ENCODE results near the gene APOH. TPM values are rescaled to one million over a fixed set of nuclear protein-coding genes. Genes with fewer than 3 reads are reported as not detected.

Gene APOH
- total RNA-seq, 1 experiment from 2014 or later, result 1.2 TPM

DNA sequence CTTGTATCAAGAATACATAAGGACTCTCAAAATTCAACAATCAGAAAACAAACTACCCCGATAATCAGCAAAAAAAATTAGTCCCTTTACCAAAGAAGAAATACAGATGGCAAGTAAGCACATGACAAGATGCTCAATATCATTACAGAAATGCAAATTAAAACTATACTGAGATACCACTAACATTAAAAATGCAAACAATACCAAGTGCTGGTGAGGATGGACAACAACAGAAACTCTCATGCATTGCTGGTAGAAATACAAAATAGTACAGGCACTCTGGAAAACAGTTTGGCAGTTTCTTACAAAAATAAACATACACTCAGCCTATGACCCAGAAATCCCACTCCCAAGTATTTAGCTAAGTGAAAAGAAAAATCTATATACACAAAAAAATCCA is 44.8 kb downstream of the APOH start:
- intact Hi-C loops (cut with micrococcal nuclease; ENCODE audit: unreplicated experiment) (no loop called here), in situ Hi-C loops (cut with HindIII; ENCODE audit: low pct_unique_long_range_greater_than_20kb, low sequenced_read_pairs) (no loop called here)
- Histone ChIP-seq H3K36me3 (ENCODE audit: control insufficient read depth, insufficient read depth, low read length) (no peaks in the 10 kb centered on the region; the same call in 1 of the 2 replicates), H3K4me1 (ENCODE audit: control insufficient read depth, insufficient read depth, low read length) (no peaks in the 10 kb centered on the region), H3K9me3 (ENCODE audit: control insufficient read depth, insufficient read depth, low read depth, low read length) (no peaks in the 10 kb centered on the region), H3K27me3 (ENCODE audit: control insufficient read depth, insufficient read depth, low read length) (no peaks in the 10 kb centered on the region), H3K27ac (ENCODE audit: low read length) (no peak overlapping the region), H3K4me3 (ENCODE audit: low read depth in 2 of 2, low read length in 2 of 2) (no peak overlapping the region)
- BruUV-seq (replicated peaks), result no TSS peak
- CTCF ChIA-PET, result no interaction called here
- DNase-seq (ENCODE audit: low read depth, low spot score) (no peak), ATAC-seq (no peak)
- TF ChIP-seq, protein P1, sequence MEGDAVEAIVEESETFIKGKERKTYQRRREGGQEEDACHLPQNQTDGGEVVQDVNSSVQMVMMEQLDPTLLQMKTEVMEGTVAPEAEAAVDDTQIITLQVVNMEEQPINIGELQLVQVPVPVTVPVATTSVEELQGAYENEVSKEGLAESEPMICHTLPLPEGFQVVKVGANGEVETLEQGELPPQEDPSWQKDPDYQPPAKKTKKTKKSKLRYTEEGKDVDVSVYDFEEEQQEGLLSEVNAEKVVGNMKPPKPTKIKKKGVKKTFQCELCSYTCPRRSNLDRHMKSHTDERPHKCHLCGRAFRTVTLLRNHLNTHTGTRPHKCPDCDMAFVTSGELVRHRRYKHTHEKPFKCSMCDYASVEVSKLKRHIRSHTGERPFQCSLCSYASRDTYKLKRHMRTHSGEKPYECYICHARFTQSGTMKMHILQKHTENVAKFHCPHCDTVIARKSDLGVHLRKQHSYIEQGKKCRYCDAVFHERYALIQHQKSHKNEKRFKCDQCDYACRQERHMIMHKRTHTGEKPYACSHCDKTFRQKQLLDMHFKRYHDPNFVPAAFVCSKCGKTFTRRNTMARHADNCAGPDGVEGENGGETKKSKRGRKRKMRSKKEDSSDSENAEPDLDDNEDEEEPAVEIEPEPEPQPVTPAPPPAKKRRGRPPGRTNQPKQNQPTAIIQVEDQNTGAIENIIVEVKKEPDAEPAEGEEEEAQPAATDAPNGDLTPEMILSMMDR (IDR thresholded peaks at IDR 0.05), result no peak
- TF ChIP-seq POLR2AphosphoS5 (IDR thresholded peaks at IDR 0.05; ENCODE audit: low read depth, low read length) (no peak), SIN3A (IDR thresholded peaks at IDR 0.05; ENCODE audit: borderline replicate concordance, insufficient read depth, low read depth, low read length) (no peak), TCF7L2 (IDR thresholded peaks at IDR 0.05; ENCODE audit: low read depth, low read length) (no peak)
- TF ChIP-seq, protein P2, sequence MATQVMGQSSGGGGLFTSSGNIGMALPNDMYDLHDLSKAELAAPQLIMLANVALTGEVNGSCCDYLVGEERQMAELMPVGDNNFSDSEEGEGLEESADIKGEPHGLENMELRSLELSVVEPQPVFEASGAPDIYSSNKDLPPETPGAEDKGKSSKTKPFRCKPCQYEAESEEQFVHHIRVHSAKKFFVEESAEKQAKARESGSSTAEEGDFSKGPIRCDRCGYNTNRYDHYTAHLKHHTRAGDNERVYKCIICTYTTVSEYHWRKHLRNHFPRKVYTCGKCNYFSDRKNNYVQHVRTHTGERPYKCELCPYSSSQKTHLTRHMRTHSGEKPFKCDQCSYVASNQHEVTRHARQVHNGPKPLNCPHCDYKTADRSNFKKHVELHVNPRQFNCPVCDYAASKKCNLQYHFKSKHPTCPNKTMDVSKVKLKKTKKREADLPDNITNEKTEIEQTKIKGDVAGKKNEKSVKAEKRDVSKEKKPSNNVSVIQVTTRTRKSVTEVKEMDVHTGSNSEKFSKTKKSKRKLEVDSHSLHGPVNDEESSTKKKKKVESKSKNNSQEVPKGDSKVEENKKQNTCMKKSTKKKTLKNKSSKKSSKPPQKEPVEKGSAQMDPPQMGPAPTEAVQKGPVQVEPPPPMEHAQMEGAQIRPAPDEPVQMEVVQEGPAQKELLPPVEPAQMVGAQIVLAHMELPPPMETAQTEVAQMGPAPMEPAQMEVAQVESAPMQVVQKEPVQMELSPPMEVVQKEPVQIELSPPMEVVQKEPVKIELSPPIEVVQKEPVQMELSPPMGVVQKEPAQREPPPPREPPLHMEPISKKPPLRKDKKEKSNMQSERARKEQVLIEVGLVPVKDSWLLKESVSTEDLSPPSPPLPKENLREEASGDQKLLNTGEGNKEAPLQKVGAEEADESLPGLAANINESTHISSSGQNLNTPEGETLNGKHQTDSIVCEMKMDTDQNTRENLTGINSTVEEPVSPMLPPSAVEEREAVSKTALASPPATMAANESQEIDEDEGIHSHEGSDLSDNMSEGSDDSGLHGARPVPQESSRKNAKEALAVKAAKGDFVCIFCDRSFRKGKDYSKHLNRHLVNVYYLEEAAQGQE (IDR thresholded peaks at IDR 0.05; ENCODE audit: insufficient read depth in 1 of 2, low read depth in 2 of 2, low read length in 1 of 2), result no peak
- POLR2A ChIA-PET, result no interaction called here

DNA sequence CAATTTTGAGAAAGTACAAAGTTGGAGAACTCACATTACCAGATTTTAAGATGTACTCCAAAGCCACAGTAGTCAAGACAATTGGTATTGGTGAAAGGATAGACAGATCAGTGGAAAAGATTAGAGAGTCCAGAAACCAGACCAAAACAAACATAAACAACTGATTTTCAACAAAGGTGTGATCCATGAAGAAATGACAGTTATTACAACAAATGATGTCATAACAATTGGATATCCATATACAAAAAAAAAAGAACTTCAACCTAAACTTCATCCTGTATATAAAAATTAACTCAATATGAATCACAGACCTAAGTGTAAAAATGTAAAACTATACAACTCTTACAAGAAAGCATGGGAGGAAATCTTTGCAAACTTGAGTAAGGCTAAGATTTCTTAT is 45.7 kb downstream of the APOH start:
- no peak overlapping the region for H3K27ac ChIP-seq (ENCODE audit: low read length)

More for the DNA sequence above, 45.7 kb downstream of the APOH start:
- no TSS peak for BruUV-seq (replicated peaks)
- in situ Hi-C loops (cut with HindIII; ENCODE audit: low pct_unique_long_range_greater_than_20kb, low sequenced_read_pairs), result no loop called here
- no peaks in the 10 kb centered on the region for H3K9me3 ChIP-seq (ENCODE audit: control insufficient read depth, insufficient read depth, low read depth, low read length)
- ATAC-seq (no peak), DNase-seq (ENCODE audit: low read depth, low spot score) (no peak)
- CTCF ChIA-PET, result no interaction called here
- intact Hi-C loops (cut with micrococcal nuclease; ENCODE audit: unreplicated experiment), result no loop called here
- H3K36me3 ChIP-seq (ENCODE audit: control insufficient read depth, insufficient read depth, low read length), result no peaks in the 10 kb centered on the region; the same call in 1 of the 2 replicates
- H3K4me3 ChIP-seq (ENCODE audit: low read depth in 2 of 2, low read length in 2 of 2), result no peak overlapping the region
- TF ChIP-seq, protein P2 (IDR thresholded peaks at IDR 0.05; ENCODE audit: insufficient read depth in 1 of 2, low read depth in 2 of 2, low read length in 1 of 2), result no peak
- TF ChIP-seq SIN3A (IDR thresholded peaks at IDR 0.05; ENCODE audit: borderline replicate concordance, insufficient read depth, low read depth, low read length), result no peak
- TF ChIP-seq, protein P1 (IDR thresholded peaks at IDR 0.05), result no peak
- TF ChIP-seq POLR2AphosphoS5 (IDR thresholded peaks at IDR 0.05; ENCODE audit: low read depth, low read length), result no peak
- no peak for TF ChIP-seq TCF7L2 (IDR thresholded peaks at IDR 0.05; ENCODE audit: low read depth, low read length)
- H3K4me1 ChIP-seq (ENCODE audit: control insufficient read depth, insufficient read depth, low read length), result no peaks in the 10 kb centered on the region
- no peaks in the 10 kb centered on the region for H3K27me3 ChIP-seq (ENCODE audit: control insufficient read depth, insufficient read depth, low read length)
- POLR2A ChIA-PET, result interaction anchor here (0.6 kb wide), 1 partner anchor 707 kb away, joined by 4 read pairs; no protein-coding TSS in a partner anchor
